Measurements from ENCODE around the gene FXR1.

Gene FXR1

DNA sequence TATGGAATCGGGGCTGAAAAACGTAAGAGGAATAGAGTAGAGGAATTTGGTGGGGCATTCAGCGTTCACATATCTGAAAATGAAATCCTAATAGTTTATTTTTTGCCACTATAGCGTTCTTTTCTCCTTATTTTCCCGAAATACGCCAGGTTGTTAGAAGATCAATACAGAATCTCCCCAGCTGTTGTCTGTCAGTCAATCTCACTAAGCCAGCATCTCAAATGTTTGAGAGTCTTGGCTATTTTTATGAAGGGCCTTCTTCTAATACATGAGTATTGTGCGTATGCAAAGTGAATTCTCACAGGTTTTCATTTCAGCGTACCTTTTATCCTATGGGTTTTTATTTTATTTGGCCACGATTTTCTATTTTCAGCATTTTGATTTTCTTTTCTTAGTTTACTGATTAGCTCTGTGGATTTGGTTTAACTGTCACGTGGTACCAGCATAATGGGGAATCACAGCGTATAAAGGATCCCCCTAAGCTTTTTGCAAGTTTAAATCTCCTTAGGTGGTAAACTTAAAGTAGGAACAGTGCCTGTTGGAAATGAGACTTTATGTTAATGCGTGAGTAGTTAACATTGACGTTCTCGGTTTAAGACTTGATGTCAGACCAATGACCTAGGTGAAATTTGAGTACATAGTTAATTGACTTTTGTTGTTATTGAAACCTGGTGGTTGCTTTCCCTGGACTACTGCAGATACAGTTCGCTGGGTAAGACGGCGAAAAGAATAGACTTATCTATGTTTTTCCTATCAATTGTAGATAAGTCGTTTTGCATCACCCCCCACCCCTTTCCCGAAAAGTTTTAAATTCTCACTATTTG lies 1.3 kb downstream of the FXR1 start:
- Histone ChIP-seq H3K4me1 (ENCODE audit: control insufficient read depth, insufficient read depth, low read depth, low read length) (no peaks in the 10 kb centered on the region), H3K27me3 (ENCODE audit: control insufficient read depth in 1 of 2, insufficient read depth in 1 of 2, low read length in 2 of 2) (no peaks in the 10 kb centered on the region), H3K9ac (ENCODE audit: low read length) (peak overlapping the region; percentile 100), H3K14ac (ENCODE audit: low read length in 2 of 2) (no peak overlapping the region), H2AFZ (ENCODE audit: low read depth, low read length) (no peak overlapping the region), H2AK5ac (ENCODE audit: low read length, severe bottlenecking) (no peak overlapping the region), H4K91ac (ENCODE audit: low read length) (no peak overlapping the region), H3K36me3 (ENCODE audit: control insufficient read depth in 1 of 2, insufficient read depth in 2 of 2, low read depth in 1 of 2, low read length in 2 of 2) (peaks cover 8 to 27% of the 10 kb centered on the region in 2 experiments), H3K27ac (ENCODE audit: low read length, poor library complexity, severe bottlenecking) (no peak overlapping the region), H2BK120ac (ENCODE audit: low read depth, low read length) (no peak overlapping the region), H2BK12ac (ENCODE audit: low read length in 2 of 2) (no peak overlapping the region), H3K4me2 (ENCODE audit: low read length, poor library complexity, severe bottlenecking) (peak overlapping the region; percentile 77), H2BK5ac (ENCODE audit: low read depth, low read length, poor library complexity, severe bottlenecking) (no peak overlapping the region), H3K23ac (ENCODE audit: low read length in 2 of 2) (no peak overlapping the region), H2BK15ac (ENCODE audit: low read depth, poor library complexity, severe bottlenecking) (no peak overlapping the region), H4K8ac (ENCODE audit: low read length) (no peak overlapping the region), H3K4ac (ENCODE audit: low read depth in 1 of 2, low read length in 2 of 2) (no peak overlapping the region), H3K79me1 (replicated peaks; ENCODE audit: low read length, poor library complexity, severe bottlenecking) (no peaks in the 10 kb centered on the region), H3K9me3 (ENCODE audit: control insufficient read depth, low read length) (no peaks in the 10 kb centered on the region), H3K18ac (ENCODE audit: low read depth in 1 of 2, low read length in 2 of 2) (no peak overlapping the region), H3K4me3 (ENCODE audit: insufficient read depth in 1 of 2, low read depth in 1 of 2, low read length in 2 of 2) (peak overlapping the region in 1 of 2 experiments; percentile 99)
- DNase-seq = peak; percentile 45
- 9% methylated on average over 10 of the region's 19 CpGs for WGBS

DNA sequence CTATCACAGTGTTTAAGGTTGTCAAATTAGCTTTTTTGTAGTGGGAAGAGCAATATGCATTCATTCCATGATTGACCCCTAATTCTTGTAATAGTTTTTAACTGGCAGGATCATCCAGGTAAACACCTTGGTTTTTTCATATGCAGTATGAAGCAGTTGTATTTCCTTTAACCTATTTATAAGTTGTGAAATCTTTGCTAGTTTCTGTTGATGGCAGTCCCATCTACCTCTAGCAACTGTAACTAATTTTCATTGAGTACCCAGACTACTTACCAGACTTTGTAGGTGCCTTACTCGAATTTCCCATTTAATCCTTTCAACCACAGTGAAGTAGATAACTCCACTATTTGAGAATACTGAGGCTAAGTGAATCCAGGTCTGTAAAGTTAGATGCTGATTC lies 6.1 kb downstream of the FXR1 start:
- Histone ChIP-seq H3K4me3 (ENCODE audit: insufficient read depth in 1 of 2, low read depth in 1 of 2, low read length in 2 of 2) (no peak overlapping the region), H2AFZ (ENCODE audit: low read depth, low read length) (no peak overlapping the region), H2BK12ac (ENCODE audit: low read length in 2 of 2) (no peak overlapping the region), H3K79me1 (replicated peaks; ENCODE audit: low read length, poor library complexity, severe bottlenecking) (no peaks in the 10 kb centered on the region), H4K8ac (ENCODE audit: low read length) (no peak overlapping the region), H2BK5ac (ENCODE audit: low read depth, low read length, poor library complexity, severe bottlenecking) (no peak overlapping the region), H2BK15ac (ENCODE audit: low read depth, poor library complexity, severe bottlenecking) (no peak overlapping the region), H4K91ac (ENCODE audit: low read length) (no peak overlapping the region), H3K23ac (ENCODE audit: low read length in 2 of 2) (no peak overlapping the region), H3K36me3 (ENCODE audit: control insufficient read depth in 1 of 2, insufficient read depth in 2 of 2, low read depth in 1 of 2, low read length in 2 of 2) (peaks cover 8 to 33% of the 10 kb centered on the region in 2 experiments), H3K27me3 (ENCODE audit: control insufficient read depth in 1 of 2, insufficient read depth in 1 of 2, low read length in 2 of 2) (no peaks in the 10 kb centered on the region), H3K14ac (ENCODE audit: low read length in 2 of 2) (no peak overlapping the region), H3K4me1 (ENCODE audit: control insufficient read depth, insufficient read depth, low read depth, low read length) (peaks cover 2% of the 10 kb centered on the region), H2BK120ac (ENCODE audit: low read depth, low read length) (no peak overlapping the region), H3K9ac (ENCODE audit: low read length) (peak overlapping the region; percentile 9), H3K9me3 (ENCODE audit: control insufficient read depth, low read length) (no peaks in the 10 kb centered on the region), H2AK5ac (ENCODE audit: low read length, severe bottlenecking) (no peak overlapping the region), H3K4ac (ENCODE audit: low read depth in 1 of 2, low read length in 2 of 2) (no peak overlapping the region), H3K4me2 (ENCODE audit: low read length, poor library complexity, severe bottlenecking) (no peak overlapping the region), H3K27ac (ENCODE audit: low read length, poor library complexity, severe bottlenecking) (no peak overlapping the region), H3K18ac (ENCODE audit: low read depth in 1 of 2, low read length in 2 of 2) (no peak overlapping the region)
- no peak for DNase-seq
- WGBS = no CpG with 5 or more reads among the region's 1 CpG

DNA sequence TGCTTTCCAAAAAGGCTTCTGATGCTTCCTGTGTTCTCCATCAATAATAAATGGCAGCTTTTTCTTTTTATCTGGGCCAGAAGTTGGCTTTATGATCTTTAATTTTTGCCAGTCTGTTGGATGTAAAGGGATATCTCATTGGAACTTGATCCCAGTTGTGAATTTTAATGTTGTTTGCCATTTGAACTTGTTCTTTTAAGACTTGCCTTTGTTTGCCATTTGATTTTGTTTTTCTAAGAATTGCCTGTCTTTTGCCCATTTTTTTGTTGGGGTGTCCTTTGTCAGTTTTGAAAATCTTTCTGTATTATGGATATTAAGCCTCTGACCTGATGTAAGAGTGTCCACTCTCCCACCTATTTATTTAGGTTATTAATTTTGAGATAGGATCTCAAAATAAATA lies 9.8 kb downstream of the FXR1 start:
- H3K23ac ChIP-seq (ENCODE audit: low read length in 2 of 2) = no peak overlapping the region
- H3K27ac ChIP-seq (ENCODE audit: low read length, poor library complexity, severe bottlenecking) = no peak overlapping the region
- H4K91ac ChIP-seq (ENCODE audit: low read length) = no peak overlapping the region
- H2AK5ac ChIP-seq (ENCODE audit: low read length, severe bottlenecking) = no peak overlapping the region
- no peaks in the 10 kb centered on the region for H3K27me3 ChIP-seq (ENCODE audit: control insufficient read depth in 1 of 2, insufficient read depth in 1 of 2, low read length in 2 of 2)
- no peak overlapping the region for H2BK120ac ChIP-seq (ENCODE audit: low read depth, low read length)
- H3K9ac ChIP-seq (ENCODE audit: low read length) = no peak overlapping the region
- peaks cover 7% of the 10 kb centered on the region for H3K4me1 ChIP-seq (ENCODE audit: control insufficient read depth, insufficient read depth, low read depth, low read length)
- DNase-seq = no peak
- H3K36me3 ChIP-seq (ENCODE audit: control insufficient read depth in 1 of 2, insufficient read depth in 2 of 2, low read depth in 1 of 2, low read length in 2 of 2) = peaks cover 0 to 13% of the 10 kb centered on the region in 2 experiments
- no peak overlapping the region for H3K4ac ChIP-seq (ENCODE audit: low read depth in 1 of 2, low read length in 2 of 2)
- no peak overlapping the region for H3K4me3 ChIP-seq (ENCODE audit: insufficient read depth in 1 of 2, low read depth in 1 of 2, low read length in 2 of 2)
- H2BK5ac ChIP-seq (ENCODE audit: low read depth, low read length, poor library complexity, severe bottlenecking) = no peak overlapping the region
- no peak overlapping the region for H4K8ac ChIP-seq (ENCODE audit: low read length)
- no peaks in the 10 kb centered on the region for H3K79me1 ChIP-seq (replicated peaks; ENCODE audit: low read length, poor library complexity, severe bottlenecking)
- no peaks in the 10 kb centered on the region for H3K9me3 ChIP-seq (ENCODE audit: control insufficient read depth, low read length)
- H3K14ac ChIP-seq (ENCODE audit: low read length in 2 of 2) = no peak overlapping the region
- H3K4me2 ChIP-seq (ENCODE audit: low read length, poor library complexity, severe bottlenecking) = no peak overlapping the region
- H2BK12ac ChIP-seq (ENCODE audit: low read length in 2 of 2) = no peak overlapping the region
- no peak overlapping the region for H3K18ac ChIP-seq (ENCODE audit: low read depth in 1 of 2, low read length in 2 of 2)
- no peak overlapping the region for H2BK15ac ChIP-seq (ENCODE audit: low read depth, poor library complexity, severe bottlenecking)
- no peak overlapping the region for H2AFZ ChIP-seq (ENCODE audit: low read depth, low read length)

DNA sequence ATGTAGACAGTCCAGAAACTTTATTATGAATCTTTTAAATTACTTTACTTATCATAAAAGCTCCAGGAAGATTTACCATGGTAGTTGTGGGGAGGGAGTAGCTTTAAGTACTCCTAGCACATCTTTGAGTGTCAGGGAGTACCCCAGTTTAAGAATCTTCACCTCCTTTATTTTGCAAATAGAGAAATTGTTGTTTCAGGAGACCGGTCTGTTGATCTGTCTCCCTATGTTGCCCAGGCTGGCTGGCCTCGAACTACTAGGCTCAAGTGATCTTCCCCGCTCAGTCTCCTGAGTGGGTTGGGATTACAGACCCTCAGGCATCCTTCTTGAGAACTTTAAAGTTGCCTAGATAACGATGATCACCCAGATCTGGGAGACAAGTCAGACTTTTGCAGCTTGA lies 11.1 kb downstream of the FXR1 start:
- no peak for DNase-seq
- no peaks in the 10 kb centered on the region for H3K79me1 ChIP-seq (replicated peaks; ENCODE audit: low read length, poor library complexity, severe bottlenecking)
- H4K8ac ChIP-seq (ENCODE audit: low read length) = no peak overlapping the region
- no peaks in the 10 kb centered on the region for H3K27me3 ChIP-seq (ENCODE audit: control insufficient read depth in 1 of 2, insufficient read depth in 1 of 2, low read length in 2 of 2)
- H3K23ac ChIP-seq (ENCODE audit: low read length in 2 of 2) = no peak overlapping the region
- H2BK120ac ChIP-seq (ENCODE audit: low read depth, low read length) = no peak overlapping the region
- H3K27ac ChIP-seq (ENCODE audit: low read length, poor library complexity, severe bottlenecking) = no peak overlapping the region
- H3K9ac ChIP-seq (ENCODE audit: low read length) = no peak overlapping the region
- H2BK12ac ChIP-seq (ENCODE audit: low read length in 2 of 2) = no peak overlapping the region
- H2BK5ac ChIP-seq (ENCODE audit: low read depth, low read length, poor library complexity, severe bottlenecking) = no peak overlapping the region
- peaks cover 0 to 11% of the 10 kb centered on the region in 2 experiments for H3K36me3 ChIP-seq (ENCODE audit: control insufficient read depth in 1 of 2, insufficient read depth in 2 of 2, low read depth in 1 of 2, low read length in 2 of 2)
- no peak overlapping the region for H2BK15ac ChIP-seq (ENCODE audit: low read depth, poor library complexity, severe bottlenecking)
- no peak overlapping the region for H3K18ac ChIP-seq (ENCODE audit: low read depth in 1 of 2, low read length in 2 of 2)
- WGBS = 99% methylated on average over 4 of the region's 4 CpGs
- no peak overlapping the region for H3K4ac ChIP-seq (ENCODE audit: low read depth in 1 of 2, low read length in 2 of 2)
- H3K4me3 ChIP-seq (ENCODE audit: insufficient read depth in 1 of 2, low read depth in 1 of 2, low read length in 2 of 2) = no peak overlapping the region
- no peak overlapping the region for H2AFZ ChIP-seq (ENCODE audit: low read depth, low read length)
- peaks cover 7% of the 10 kb centered on the region for H3K4me1 ChIP-seq (ENCODE audit: control insufficient read depth, insufficient read depth, low read depth, low read length)
- no peak overlapping the region for H4K91ac ChIP-seq (ENCODE audit: low read length)
- H3K14ac ChIP-seq (ENCODE audit: low read length in 2 of 2) = no peak overlapping the region
- H3K4me2 ChIP-seq (ENCODE audit: low read length, poor library complexity, severe bottlenecking) = no peak overlapping the region
- no peaks in the 10 kb centered on the region for H3K9me3 ChIP-seq (ENCODE audit: control insufficient read depth, low read length)
- no peak overlapping the region for H2AK5ac ChIP-seq (ENCODE audit: low read length, severe bottlenecking)
